GM19468 (cell line): ENCODE results near the gene HBG1.
"Not testable (repeated sequence)": the region's sequence is repeated elsewhere in the genome, so short reads cannot be mapped to it uniquely, and the experiment has no call there.

ENCODE experiments used
- ATAC-seq: cut with Tn5 transposase; IDR thresholded peaks from one replicate; pipeline ENCODE4 v1.9.1; 2021; ENCODE audit warnings: mild to moderate bottlenecking, moderate library complexity, moderate number of reproducible peaks; ENCODE audit not compliant: unreplicated experiment; ENCODE audit errors: extremely low read depth

Gene HBG1

DNA sequence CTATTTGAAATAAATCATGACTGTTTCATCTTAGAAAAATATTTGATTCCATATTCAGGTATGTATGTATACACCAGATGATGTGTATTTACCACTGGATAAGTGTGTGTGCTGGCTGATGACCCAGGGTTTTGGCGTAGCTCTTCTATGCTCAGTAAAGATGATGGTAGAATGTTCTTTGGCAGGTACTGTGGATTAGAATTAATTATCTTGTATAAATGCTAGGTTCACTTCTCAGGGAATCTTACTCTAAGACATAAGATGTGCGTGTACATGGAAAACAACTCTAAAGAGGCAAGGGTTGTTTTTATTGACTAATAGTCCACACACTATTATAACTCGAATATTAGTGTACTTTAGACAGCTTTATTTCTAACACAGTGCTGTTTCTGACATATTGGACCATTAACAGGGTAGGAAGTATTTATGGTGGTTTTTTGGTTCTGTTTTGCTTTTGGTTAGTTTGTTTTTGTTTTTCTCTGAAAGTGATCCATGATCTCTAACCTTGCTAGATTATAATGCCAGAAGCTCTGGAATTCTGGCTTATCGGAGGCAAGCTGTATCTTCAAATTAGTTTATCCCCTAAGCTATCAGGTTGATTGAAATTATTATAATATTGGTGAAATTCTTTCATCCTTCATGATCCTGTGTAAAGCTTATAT is 1.0 kb upstream of the HBG1 start:
- ATAC-seq, result no peak

DNA sequence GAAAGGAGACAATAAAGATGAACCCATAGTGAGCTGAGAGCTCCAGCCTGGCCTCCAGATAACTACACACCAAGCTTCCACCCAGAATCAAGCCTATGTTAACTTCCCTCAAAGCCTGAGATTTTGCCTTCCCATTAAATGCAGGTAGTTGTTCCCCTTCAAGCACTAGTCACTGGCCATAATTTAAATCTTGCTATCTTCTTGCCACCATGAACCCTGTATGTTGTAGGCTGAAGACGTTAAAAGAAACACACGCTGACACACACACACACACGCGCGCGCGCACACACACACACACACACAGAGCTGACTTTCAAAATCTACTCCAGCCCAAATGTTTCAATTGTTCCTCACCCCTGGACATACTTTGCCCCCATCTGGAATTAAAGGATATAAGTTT is 1.2 kb downstream of the HBG1 start:
- ATAC-seq, result not testable (repeated sequence)

DNA sequence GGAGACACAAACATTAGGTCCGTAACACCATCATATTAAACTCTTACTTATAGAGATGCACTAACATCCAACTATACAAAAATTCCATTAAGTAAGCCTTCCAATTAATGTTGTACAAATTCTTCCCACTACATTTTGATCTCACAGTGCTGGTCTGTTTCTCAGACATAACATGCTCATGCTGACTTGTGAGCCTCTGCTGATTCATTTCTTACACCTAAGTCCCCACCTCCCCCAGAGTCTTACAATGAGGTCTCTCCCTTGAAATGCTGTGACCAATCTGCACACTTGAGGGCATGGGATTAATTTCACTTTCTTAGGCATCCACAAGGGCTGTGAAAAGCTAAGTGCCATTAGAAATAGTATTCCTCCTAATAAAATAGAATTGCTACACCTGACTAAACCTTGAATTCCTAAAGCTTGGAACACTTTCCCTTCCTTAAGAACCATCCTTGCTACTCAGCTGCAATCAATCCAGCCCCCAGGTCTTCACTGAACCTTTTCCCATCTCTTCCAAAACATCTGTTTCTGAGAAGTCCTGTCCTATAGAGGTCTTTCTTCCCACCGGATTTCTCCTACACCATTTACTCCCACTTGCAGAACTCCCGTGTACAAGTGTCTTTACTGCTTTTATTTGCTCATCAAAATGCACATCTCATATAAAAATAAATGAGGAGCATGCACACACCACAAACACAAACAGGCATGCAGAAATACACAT is 2.0 kb downstream of the HBG1 start:
- ATAC-seq, result no peak

DNA sequence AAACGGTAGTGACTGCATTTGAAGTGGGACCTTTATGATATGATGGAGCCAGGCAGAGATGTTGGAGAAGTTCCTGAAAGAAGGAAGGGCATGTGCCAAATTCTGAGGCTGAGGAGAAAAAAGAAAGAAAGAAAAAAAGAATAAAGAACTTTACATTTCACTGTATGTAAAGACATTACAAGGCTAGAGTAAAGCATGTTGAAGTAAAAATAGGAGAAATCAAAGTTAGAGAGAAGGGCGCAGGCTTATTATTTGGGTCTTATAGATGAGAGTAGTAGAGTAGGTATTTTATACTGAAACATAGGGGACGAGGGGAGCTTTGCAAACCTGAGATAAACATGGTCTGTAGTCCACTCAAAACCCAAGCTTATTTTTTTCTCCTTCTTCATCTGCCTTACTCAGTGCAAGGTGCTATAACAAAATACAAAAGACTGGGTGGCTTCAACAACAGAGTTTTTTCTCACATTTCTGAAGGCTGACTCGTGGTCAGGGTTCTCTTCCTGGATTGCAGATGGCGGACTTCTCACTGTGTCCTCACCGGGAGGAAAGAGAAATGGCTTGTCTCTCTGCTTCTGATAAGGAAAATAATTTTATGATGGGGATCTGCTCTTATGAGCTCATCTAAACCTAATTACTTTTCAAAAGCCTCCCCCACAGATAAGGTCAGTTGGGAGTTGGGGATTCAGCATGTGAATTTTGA is 2.7 kb downstream of the HBG1 start:
- no peak for ATAC-seq

- ATAC-seq, result no peak
Measured at GRCh38 chr11:5245155-5245554, 4.5 kb downstream of the HBG1 start.

GRCh38 chr11:5243816-5244180 is 5.9 kb downstream of the HBG1 start:
- no peak for ATAC-seq

GRCh38 chr11:5242933-5243815 is 6.5 kb downstream of the HBG1 start:
- no peak for ATAC-seq

GRCh38 chr11:5242208-5242607 is 7.4 kb downstream of the HBG1 start:
- ATAC-seq, result no peak

DNA sequence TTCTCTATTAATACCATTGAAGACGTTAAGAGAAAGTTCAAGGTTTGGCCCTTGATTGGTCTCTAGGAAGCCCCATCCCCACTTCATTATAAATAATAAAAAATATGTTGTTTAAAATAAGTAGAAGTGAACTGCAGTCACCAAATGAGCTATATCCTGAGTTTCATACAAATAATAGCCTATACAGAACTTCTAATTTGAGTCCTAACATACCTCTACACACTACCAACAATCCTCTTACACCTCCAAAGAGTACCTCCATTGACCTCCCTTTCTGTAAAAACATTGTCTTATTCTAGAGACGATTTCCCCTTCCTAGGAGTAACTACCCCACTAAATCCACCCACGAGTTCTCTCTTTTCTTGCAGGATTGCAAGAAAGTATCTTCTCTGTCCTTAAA is 8.2 kb downstream of the HBG1 start:
- no peak for ATAC-seq

GRCh38 chr11:5240458-5240857 is 9.2 kb downstream of the HBG1 start:
- ATAC-seq, result no peak

GRCh38 chr11:5240056-5240455 is 9.6 kb downstream of the HBG1 start:
- no peak for ATAC-seq

- ATAC-seq, result no peak
Measured at GRCh38 chr11:5239046-5239445, 10.6 kb downstream of the HBG1 start.

DNA sequence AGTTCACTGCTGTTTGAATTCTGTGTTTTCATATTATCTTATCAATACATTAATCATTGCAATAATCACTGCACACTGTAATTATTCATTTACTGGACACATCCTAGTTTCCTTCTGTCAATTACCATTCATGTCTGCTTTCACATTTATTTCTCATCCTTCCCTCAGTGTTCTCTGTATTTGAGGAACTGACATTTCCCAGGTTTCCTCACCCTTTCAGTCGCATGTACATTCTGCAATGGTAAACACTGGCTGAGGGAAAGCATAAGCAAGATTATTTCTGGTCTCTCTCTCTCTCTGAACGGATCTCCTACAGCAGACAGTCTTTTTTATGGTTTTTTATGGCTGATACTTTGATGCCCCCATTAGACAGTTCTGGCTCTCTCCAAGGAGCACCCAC is 11.2 kb downstream of the HBG1 start:
- ATAC-seq, result no peak

DNA sequence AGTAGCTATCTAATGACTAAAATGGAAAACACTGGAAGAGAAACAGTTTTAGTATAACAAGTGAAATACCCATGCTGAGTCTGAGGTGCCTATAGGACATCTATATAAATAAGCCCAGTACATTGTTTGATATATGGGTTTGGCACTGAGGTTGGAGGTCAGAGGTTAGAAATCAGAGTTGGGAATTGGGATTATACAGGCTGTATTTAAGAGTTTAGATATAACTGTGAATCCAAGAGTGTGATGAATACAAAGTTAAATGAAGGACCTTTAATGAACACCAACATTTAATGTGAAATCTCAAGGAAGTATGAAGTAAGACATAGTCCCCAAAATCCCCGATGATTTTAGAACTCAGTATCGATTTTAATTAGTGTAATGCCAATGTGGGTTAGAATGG is 12.2 kb downstream of the HBG1 start:
- ATAC-seq, result no peak

DNA sequence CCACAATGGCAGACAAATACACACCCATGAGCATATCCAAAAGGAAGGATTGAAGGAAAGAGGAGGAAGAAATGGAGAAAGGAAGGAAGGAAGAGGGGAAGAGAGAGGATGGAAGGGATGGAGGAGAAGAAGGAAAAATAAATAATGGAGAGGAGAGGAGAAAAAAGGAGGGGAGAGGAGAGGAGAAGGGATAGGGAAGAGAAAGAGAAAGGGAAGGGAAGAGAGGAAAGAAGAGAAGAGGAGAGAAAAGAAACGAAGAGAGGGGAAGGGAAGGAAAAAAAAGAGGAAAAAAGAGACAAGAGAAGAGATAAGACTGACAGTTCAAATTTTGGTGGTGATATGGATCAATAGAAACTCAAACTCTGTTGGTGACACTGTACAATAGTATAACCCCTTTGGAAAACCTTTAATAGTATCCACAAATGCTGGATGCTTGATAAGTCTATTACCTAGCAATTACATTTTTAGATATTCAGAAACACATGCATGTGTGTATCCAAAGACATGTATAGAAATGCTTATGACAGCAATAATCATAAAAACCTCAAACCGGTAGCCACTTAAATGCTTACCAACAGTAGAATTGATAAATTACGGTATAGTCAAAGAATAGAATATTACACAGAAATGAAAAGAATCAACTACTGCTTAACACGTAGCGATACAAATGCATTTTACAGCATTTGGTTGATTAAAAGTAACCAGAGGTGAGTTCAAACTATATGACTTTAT is 14.1 kb downstream of the HBG1 start:
- no peak for ATAC-seq

GRCh38 chr11:5234381-5234834 is 15.2 kb downstream of the HBG1 start, which contains the start of gene HBD:
TSS of gene HBD (minus strand) at chr11:5234483. CDS start at chr11:5234433, 50 bp downstream.
- ATAC-seq, result peak; percentile 74

DNA sequence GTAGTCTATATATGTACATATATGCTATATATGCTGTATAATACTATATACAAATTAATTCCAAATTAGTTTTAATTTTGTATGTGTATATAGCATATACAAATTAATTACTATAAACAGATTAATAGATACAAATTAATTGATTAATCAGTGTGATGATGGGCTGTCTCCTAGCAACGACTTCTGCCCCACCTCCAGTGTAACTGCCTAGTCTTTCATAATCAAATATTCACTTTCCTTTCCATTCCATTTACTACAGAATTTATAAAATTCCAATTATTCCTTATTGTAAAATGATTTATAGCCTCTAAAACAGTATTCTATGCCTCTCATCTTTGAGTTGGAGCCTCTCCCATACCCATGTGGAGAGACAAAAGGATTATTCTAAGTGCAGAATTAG is 16.4 kb downstream of the HBG1 start:
- ATAC-seq, result no peak

DNA sequence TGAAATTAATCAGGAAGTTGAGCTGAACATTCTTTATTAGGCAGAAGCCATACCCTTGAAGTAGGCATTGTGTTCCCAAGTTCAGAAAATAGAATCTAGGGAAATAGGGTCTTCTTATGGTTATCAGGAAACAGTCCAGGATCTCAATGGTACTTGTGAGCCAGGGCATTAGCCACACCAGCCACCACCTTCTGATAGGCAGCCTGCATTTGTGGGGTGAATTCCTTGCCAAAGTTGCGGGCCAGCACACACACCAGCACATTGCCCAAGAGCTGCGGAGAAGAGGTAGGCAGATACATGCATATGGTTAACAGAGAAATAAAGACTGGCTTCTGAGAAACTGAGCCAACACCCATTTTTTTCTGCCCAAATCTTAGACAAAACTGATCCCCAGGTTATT is 16.8 kb downstream of the HBG1 start:
- no peak for ATAC-seq

GRCh38 chr11:5232176-5232575 is 17.5 kb downstream of the HBG1 start:
- no peak for ATAC-seq

DNA sequence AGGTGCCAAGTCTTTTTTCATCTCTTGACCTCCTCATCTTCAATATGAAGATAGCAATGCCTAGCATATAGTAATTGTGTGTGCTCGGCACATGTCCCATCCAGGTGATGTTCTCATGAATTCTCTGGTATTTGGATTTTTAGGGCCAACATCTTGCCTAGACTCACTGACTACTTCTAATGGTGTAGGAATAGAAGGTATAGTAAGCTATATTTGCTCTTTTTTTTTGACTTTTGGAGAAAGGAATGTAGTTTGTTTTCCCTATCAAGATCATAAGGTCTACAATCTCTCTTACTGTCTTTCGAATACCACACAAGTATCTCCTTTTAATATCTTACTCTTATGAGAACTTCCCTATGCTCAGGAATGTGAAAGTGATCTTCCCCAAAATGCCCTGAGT is 18.5 kb downstream of the HBG1 start:
- ATAC-seq, result no peak
